Spleen (tissue), 3 donors: Measurements from ENCODE around the gene CFAP74.

Source experiments
- POLR2A ChIP-seq, 3 donors: fragments of 450-650 bp; IDR thresholded peaks; one replicate each; pipeline ENCODE4 v1.5.1; 2017; ENCODE audit warnings: antibody characterized with exemption in 3 of 3, mild to moderate bottlenecking in 1 of 3
- POLR2AphosphoS5 ChIP-seq, 3 donors: sonication (generic); formaldehyde crosslinking; IDR thresholded peaks; one replicate each; pipeline ENCODE4 v1.5.1; 2017; ENCODE audit warnings: antibody characterized with exemption in 3 of 3

DNA sequence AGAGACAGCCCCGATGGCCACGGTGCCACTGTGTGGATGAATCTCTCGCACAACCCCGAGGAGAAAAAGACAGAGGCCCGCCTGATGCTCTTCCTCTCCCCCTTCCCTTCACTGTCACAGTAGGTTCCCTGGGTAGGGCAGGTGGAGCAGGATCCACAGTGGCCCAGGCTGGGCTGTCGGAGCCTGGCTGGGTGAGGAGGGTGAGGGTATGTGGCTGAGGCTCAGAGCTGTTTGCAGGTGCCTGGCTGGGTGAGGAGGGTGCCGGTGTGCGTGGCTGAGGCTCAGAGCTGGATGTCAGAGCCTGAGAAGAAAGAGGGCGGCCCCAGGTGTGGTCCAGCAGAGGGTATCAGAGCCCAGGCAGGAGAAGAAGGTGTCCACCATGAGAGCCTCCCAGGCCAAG lies 2.7 kb downstream of the CFAP74 start:
- TF ChIP-seq POLR2AphosphoS5 (IDR thresholded peaks at IDR 0.05): no peak
- no peak for TF ChIP-seq POLR2A (IDR thresholded peaks at IDR 0.05)
